IPS-NIHi7 (cell line): Measurements from ENCODE around the gene FAM222A.

ENCODE experiments used
- DNase-seq: peaks from one replicate; pipeline ENCODE4 v3.0.0; 2012; ENCODE audit warnings: mixed read lengths; ENCODE audit errors: extremely low spot score

Gene FAM222A

DNA sequence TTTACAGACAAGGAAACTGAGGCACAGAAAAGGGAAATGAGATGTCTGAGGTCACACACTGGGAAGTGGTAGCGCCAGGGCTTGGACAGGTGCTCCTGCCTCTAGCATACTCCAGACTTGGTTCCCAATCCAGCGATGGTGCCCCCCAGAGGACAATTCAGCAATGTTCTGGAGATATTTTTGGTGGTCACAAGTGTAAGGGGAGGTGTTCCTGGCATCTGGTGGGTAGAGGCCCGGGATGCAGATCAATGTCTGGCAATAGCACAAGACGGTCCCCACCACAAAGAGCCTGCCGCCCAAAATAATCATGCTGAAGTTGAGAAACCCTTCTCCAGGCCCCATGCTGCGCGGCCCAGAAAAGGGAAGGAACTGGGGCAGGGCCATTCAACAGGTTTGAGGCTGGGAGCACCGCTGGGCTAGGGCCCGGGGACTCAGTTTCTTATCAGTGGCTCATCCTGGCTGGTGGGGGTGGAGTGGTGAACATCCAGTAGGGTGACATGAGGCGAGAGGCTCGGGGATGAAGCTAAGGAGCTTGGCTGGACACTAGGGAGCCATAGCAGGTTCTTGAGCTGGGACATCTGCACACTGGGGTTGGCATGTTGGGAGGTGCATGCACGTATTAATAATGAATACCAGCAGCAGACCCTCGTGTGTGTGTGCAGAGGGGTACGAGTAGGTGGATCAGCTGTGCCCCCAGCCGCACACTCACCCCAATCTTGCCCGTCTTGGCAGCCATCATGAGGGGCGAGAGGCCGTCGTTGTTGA lies 84.5 kb downstream of the FAM222A start:
- peak; percentile 50 for DNase-seq

DNA sequence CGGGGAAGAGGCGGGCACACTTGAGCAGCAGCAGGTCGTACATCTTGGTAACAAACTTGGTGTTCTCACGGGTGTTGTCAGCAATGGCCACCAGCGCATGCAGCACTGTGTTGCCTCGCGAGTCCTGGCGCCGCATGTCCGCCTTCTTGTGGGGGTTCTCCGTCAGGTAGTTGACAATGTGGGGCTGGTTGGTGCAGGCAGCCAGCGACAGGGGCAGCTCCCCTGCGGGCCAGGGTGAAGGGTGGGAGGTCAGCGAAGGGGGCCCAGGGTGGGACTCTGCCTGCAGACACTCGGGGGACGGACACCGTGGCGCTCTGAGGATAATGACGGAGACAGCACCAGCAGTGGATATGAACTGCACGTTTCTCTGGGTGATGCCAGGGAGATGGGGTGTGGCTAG lies 85.1 kb downstream of the FAM222A start:
- no peak for DNase-seq

DNA sequence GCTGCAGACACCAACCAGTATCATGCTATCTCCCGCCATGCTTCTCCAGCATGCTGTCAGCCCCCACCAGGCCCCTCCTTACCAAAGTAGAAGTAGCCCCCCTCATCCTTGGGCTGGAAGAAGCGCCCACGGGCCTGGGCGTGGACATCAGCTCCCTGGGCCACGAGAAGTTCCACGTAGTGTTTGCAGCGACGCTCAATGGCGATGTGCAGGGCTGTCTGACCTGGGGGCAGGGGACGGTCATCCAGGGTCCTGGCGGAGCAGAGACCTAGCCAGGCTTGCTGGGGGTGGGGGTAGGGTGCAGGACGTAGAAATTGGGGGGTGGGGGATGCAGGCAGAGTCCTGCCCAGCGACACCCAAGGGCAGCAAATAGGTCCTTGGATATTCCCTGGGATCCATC lies 86.9 kb downstream of the FAM222A start:
- DNase-seq: no peak

DNA sequence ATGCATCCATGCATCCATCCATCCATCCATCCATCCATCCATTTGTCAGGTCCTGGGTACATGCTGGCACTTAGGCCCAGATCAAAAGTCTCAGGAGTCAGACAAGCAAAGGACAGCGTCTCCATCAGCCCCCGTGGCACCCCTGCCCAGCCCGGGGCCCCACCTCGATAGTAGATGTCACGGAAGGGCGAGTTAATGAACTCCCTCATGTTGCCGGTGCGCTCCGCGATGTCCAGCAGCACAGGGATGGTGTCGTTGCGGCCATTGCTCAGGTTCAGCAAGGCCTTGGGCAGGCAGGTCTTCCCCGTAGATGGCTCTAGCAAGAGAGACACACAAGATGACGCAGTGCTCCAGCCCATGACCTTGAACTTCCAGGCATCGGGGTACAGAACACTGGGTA lies 89.2 kb downstream of the FAM222A start:
- no peak for DNase-seq

DNA sequence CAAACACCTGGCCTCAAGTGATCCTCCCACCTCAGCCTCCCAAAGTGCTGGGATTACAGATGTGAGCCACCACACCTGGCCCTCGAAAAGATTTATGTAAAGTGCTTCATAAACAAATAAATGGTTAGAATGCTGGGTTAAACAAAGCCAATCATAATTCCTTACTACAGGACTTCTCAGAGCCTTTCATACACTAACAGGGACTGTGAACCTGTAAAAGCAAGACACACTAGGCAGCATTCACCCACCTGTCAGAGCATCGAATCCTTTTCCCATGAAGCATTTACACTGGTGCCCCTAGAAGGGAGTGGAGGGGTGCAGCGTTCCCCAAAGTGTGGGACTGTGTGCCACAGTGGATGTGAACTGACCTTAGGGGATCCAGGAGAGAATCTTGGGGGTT lies 90.1 kb downstream of the FAM222A start:
- DNase-seq: no peak

DNA sequence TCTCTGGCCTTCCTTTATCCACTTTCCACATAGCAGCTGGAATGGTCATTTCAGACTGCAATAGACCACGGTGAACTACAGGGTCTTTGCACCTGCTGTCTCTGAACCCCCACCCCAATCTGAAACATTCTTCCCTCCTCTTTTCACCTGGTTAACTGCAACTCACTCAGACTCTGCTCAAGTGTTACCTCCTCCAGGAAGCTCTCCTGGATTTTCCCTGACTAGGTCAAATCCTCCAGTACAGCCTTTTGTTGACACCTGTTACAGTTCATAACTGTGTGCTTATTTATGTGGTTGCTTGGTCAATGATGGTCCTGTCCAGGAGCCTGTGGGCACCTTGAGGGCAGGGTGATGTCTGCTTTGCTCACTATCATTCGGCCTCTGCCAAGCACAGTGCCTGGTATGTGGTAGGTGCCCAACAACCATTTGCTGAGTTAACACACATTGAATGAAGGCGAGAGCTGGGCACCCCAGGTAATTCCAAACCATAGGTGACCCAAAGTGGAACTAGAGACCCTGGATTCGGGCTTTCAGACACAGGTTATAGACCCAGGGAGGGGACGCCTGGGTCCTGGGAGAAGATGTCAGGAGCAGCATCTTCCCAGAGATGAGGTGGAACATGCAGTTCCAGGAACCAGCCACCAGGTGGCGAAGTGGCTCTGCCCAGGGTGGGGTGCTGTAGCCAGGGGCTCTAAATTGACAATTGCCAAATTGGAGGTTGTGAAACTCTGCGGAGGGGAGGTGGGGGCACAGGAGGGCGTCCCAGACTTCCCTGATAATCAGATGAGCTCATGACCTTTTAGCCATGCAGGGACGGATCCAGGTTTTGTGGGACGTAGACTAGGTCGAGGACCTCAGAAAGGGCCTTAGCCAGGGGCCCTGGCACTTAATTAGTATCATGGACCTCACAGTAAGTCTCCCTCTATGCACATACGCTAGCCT lies 91.5 kb downstream of the FAM222A start:
- peak; percentile 96 for DNase-seq

DNA sequence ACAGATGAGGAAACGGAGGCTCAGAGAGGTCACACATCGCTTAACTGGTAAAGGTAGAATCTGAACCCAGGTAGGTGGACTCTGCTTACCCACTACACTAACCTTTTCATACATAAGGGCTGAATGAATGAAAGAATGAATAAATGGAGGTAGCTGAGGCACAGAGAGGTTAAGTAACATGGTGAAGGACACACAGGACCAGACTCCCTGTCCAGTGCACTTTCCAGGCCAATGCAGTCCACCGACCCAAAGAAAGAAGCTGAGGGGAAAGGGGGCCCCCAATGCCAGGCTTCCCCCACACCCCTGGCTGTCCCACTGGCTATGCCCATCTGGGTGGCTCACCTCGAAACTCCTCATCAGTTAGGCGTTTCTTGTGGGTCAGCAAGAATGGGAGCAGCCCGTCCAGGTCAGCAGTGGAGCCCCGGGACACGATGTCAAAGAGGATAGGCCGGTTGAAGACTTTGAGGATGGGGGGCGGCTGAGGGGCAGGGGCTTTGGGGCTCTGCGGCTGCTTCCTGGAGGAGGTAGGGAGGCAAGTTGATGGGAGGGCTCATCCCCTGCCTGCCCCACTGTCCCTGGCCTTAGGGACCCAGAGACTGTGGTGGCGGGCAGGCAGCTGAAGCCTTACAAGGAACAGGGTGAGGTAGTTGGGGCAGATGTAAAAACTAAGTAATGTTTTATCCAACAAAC lies 94.5 kb downstream of the FAM222A start:
- DNase-seq: no peak

DNA sequence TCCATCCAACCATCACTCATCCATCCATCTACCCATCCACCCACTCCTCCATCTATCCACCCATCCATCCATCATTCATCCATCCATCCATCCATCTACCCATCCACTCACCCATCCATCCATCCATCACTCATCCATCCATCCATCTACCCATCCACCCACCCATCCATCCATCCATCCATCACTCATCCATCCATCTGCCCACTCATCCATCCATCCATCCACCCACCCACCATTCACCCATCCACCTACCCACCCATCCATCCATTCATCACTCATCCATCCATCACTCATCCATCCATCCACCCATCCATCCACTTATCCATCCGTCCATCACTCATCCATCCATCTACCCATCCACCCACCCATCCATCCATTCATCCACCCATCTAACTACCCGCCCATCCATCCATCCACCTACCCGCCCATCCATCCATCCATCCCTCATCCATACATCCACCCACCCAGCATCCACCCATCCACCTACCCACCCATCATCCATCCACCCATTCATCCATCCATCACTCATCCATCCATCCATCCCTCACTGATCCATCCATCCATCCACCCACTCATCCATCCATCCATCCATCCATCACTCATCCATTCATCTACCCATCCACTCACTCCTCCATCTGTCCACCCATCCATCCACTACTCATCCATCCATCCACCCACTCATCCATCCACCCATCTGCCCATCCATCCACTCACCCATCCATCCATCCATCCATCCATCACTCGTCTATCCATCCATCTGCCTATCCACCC lies 95.4 kb downstream of the FAM222A start:
- no peak for DNase-seq

DNA sequence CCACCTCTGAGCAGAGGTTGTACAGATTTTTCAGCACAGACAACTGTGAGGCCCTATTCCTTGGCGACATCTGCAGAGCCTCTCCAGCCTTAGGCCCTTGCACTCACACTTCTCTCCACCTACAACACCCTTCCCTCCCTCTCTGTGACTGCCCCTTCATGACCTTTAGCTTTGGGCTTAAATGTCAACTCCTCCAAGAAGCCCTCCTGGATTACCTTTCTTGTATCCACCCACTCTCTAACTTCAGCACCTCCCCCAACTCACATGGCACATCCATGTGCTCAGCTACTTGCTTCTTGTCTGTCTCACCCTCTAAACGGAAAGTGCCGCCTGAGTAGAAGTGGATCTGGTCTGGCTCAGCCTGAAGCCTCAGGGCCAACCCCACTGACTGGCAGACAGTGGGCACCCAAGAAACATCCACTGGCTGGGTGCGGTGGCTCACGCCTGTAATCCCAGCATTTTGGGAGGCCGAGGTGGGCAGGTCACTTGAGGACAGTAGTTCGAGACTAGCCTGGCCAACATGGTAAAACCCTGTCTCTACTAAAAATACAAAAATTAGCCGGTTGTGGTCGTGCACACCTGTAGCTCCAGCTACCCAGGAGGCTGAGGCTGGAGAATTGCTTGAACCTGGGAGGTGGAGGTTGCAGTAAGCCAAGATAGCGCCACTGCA lies 97.5 kb downstream of the FAM222A start:
- DNase-seq: no peak

DNA sequence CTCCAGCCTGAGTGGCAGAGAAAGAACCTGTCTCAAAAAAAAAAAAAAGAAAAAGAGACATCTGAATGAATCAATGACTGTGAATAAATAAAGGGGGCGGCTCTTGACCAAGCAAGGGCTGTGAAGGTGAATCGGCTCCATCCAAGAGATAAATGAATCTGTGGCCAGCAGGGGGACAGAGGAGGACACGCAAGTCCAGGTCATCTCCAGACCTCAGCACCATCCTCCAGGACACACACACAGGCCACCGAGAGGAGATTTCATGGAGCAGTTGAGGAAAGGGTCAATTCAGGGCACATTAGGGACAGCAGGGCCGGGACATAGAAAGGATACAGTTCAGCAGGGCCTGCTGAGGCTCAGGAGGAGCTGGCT lies 98.0 kb downstream of the FAM222A start:
- DNase-seq: no peak

DNA sequence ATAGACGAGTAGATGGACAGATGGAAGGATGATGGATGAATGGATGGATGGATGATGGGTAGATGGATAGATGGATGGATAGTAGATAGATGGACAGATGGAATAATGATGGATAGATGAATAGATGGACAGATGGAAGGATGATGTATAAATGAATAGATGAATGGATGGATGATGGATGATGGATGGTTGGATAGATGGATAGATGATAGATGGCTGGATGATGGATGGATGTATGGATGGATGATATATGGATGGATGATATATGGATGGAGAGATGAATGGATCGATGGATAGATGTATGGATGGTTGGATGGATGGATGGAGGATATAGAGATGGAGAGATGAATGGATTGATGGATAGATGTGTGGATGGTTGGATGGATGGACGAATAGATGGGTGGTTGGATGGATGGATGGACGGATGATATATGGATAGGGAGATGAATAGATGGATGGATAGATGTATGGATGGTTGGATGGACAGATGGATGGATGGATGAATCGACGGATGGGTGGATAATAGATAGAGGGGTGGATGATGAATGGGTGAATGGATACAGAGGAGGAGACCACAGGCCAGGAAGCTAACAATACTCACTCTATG lies 100.3 kb downstream of the FAM222A start:
- no peak for DNase-seq

DNA sequence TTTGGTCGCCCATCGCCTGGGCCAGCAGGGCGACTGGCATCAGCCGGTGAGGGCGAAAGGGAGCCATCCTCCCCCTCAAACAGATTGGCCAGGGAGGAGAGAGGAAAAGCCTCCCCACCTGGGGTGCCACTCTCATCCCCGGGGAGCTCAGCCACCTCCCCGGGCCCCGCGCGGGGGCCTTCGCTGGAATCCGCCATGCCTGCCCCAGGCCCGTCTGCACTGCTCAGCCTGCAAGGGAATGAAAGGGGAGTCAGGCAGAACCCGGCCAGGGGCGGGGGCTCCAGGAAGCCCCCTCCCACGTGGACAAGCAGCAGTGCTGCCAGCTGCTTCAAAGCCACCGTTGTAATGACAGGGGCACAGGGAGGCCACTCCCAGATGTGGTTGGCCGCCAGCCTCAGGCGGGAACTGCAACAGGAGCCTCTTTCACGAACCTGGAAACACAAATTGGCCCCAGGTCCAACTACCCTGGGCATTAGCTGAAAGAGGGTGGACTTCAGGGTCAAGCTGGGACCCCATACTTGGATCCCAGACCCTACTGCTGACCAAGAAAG lies 101.0 kb downstream of the FAM222A start:
- no peak for DNase-seq

DNA sequence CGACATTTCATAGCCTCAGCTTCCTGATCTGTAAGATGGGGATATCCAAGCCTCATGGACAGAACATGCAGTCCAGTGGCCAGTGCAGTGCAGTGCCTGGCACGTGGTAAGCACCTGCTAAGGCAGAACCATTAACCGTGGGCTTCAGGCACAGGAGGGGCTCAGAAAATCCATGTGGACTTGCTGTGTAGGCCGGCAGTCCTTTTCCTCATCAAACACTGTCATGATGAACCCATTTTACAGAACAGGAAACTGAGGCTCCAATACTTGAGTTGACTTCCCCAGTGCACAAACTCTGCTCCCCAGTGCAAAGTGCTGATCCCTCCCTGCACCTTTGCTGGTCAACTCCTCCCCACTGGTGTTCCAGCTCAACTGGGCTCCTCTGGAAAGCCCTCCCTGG lies 101.6 kb downstream of the FAM222A start:
- no peak for DNase-seq

DNA sequence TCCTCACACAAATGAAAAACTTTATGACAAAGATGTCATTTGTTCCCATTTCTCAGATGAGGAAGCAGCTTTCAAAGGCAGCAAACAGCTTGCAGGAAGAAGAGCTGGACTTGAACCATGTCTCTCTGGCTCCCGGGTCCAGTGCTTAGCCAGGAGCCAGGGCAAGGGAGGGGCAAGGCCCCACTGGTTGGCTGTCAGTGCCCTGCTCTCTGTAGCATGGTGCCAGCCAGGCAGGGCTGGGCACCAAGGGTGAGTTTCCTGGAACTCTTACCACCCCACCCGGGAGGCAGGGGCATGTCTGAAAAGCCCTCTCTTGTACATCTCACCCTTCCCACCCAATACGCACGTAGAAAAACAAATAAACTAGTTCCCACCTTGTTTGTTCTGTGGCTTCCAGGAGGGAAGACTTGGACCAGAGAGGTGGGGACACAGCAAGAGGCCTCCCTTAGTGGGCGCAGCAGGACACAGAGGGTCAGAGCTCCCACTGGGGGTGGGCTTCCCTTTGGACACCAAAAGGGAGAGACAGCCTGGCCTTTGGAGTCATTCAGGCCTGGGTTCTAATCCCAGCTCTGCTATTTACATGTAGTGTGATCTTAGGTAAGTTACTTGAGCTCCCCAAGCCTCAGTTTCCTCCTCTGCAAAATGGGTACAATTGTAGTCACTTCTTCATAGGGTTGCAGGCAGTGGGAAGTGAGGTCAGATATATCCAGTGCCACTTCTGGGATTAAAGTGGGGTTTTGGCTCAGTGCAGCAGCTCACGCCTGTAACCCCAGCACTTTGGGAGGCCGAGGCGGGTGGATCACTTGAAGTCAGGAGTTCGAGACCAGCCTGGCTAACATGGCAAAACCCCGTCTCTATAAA lies 102.4 kb downstream of the FAM222A start:
- DNase-seq: no peak

DNA sequence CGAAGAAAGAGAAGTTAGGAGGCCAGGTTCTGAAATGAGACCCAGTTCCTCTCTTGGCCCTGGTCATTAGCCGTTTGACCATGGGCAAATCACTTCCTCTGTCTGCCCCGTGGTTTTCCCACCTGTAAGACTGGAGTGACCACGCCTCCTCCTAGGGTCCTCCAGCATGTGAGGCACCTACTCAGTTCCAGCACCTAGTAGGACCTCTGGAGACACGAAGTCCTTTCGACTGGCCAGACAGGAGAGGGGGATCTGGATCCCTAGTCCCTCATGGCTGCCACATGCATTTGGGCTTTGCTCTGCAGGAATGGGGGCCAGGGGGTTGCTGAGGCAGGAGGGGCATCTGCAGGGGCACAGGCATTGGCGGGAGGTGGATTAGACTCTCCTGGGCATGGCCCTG lies 103.2 kb downstream of the FAM222A start:
- no peak for DNase-seq

DNA sequence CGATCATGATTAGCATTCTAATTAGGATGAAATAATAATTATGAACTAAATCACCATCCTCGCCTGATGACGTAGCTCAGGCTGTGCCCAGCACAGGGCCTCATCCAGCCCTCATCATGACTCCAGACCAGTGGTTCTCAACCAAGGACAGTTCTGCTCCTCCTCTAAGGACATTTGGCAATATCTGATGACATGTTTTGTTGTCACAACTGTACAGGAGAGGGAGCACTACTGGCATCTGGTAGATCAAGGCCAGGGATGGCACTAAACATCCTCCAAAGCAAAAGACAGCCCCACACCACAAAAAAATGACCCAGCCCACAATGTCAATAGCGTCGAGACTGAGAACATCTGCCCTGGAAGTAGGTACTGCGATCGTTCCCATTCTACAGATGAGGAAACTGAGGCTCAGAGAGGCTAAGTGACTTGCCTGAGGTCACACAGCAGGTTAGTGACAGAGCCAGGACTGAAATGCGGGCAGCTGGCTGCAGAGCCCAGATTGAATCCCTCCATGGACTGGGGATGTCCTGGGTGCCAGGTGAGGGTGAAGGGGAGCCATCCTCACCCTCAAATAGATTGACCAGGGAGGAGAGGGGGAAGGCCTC lies 104.1 kb downstream of the FAM222A start:
- no peak for DNase-seq

DNA sequence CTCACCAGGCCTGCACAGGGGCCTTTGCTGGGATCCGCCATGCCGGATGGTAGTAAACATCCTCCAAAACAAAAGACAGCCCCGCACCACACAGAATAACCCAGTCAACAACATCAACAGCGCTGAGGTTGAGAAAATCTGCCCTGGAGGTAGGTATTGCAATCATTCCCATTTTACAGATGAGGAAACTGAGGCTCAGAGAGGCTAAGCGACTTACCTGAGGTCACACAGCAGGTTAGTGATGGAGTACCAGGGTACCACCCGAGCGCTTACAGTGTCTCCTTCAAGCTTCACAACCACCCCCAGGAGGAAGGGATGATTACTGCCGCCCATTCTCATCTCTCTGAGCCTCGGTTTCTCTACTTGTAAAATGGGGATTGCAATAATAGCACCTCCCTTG lies 104.6 kb downstream of the FAM222A start:
- DNase-seq: no peak

DNA sequence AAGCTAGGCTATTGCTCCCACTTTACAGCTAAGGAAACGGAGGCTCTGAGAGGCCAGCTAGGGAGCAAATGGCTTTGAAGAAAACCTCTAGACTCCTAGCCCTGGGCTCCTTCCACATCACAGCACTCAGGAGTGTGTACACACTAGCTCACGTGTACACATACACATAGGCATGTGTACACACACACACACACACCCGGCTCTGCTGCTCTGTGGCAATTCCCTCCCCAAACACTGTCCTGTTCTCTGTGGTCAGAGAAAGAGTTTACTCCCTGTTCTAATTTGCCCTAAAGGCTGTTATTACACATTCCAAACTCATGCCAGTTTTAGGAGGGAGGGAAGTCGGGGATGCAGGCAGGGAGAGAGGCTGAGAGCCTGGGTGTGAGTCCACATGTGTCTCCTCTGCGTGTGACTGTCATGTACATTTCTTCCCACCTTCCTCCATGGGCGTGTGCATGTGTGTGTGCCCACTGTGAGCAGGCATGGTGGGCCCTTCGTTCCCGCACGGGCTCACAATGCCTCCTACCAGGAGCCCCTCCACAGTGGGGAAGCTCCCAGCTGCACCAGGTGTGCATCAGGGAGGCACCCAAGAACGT lies 105.4 kb downstream of the FAM222A start:
- no peak for DNase-seq
